ENCODE results near the gene COMT.

Gene COMT

DNA sequence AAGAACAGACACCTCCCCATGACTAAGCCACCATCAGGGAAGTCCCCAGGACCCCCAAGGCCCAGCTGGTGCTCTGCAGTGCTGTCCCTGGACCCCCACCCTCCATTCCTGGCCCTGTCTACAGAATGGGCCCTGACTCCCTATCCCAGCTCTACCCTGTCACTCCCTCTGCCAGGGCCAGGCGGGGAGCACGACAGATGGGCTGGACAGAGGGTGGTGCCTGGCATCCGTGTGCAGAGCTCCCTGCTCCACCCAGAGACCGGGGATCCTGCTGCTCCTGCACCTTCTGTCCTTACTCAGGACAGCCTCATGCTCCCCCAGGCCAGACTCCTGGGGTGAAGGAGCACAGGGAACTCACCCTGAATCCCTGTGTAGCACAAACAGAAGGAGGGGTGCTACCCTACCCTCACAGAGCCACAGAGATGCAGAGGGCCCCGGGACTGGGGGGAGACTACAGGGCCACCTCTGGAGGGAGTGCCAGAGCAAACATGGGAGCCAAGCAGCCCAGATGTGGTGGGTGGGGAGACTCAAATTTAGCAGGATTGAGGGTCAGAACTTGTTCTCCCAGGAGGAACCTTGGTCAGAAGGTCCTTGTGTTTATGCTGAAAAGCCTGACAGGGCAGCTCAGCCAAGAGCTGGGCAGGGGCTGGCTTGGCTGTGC is 73.1 kb downstream of the COMT start:
- DNase-seq: peak; percentile 36

DNA sequence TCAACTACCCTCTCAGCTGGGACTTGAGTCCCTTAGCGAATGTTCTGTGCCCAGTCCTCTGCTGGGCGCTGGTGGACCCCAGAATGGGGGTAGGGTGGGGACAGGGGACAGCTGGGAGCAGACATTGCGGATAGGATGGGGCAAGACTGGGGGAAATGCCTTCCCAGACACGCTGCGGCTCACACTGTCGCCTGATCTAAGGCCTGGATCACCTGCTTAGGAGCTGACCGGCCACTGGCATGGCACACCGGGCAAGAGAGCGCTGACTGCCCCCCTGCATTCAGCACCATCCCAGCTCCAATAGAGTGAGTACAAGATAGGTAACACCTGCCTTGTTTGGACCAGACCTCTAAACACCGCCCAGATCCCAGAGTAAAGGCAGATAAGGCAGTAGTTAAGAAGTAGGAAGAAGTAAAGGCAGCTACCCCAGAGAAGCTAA is 73.6 kb downstream of the COMT start:
- peak; percentile 30 for DNase-seq

DNA sequence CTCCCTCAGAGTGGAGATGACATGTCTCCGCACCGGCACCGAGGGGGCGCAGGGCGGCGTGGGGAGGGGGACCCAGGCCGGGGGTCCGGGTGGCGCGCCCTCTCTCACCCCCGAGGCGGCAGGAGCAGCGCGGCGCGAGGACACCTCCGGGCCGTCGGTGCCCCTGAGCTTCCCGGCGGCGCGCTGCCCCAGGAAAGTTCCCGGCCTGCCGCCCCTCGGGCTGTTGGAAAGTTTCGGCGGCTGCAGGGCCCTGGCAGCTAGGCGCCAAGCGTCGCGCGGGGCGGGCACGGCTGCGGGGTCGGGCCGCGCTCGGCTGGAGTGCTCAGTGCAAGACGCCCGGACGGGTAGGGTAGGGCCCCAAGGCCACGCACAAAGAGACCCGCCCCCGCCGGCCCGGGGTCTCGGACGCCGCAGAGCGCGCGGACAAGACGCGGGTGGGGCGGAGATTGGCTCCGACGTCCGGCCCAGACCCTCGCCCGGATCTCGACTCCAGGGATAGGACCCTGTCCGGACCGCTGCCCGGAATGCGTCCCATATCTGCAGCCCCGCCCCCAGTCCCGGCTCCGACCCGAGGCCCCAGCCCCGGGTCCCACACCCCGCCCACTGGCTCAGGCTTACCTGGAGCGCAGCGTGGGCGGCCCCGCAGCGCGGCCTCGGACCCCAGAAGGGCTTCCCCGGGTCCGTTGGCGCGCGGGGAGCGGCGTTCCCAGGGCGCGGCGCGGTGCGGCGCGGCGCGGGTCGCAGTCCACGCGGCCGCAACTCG is 74.6 kb downstream of the COMT start:
- peak; percentile 66 for DNase-seq

GRCh38 chr22:20016734-20017621 is 75.4 kb downstream of the COMT start, which contains the start of gene ARVCF:
TSS of gene ARVCF (minus strand) at chr22:20016823. CDS start at chr22:19990794, 26,029 bp downstream.
- peak; percentile 94 for DNase-seq

DNA sequence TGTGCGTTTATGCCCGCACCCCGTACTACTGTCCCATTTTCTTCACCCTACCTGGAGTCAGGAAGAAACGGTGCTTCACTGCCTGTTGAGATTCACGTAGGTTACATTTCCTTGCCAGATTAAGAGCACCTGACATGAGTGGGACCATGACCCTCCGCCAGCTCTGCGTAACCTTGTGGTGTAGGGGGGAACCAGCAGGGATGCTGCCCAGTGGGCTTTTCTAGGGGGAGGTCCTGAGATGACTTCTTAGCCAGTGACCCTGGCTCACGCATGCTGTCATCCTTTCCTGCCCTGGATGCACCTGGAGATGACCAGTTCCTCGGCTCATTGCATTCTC is 76.0 kb downstream of the COMT start:
- DNase-seq: no peak

DNA sequence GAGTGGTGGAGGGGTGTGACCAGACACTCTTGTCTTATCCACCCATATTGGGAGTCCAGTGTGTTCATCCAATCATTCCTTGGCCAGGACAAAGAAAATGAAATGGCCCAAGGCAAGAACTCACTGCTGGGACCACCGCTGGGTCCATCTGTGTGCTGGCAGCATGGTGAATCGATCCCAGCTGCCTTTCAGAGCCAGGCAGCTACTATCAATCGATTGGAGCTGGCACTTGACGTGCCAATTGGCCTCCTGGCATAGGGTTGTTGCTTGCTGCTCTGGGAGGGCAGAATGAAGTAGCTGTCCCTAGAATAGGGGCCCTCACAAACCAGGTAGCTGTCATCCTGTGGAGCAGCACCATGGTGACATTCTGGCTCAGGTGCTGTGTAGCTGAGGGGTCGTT is 76.4 kb downstream of the COMT start:
- no peak for DNase-seq
